NCI-H2081 (cell line): Measurements from ENCODE around the gene SH3BP4.
"Not testable (repeated sequence)": the region's sequence is repeated elsewhere in the genome, so short reads cannot be mapped to it uniquely, and the experiment has no call there.

Source experiments
- DNase-seq, 2 experiments: peaks; one replicate each; lab custom pipeline; 2025; lab: John Stamatoyannopoulos, UW

SH3BP4 gene

GRCh38 chr2:235020141-235020540, 68.3 kb downstream of the SH3BP4 start:
- DNase-seq: not testable (repeated sequence)

GRCh38 chr2:235021752-235022151, 69.9 kb downstream of the SH3BP4 start:
- no peak for DNase-seq

- no peak for DNase-seq
Measured at GRCh38 chr2:235024191-235024860, 72.5 kb downstream of the SH3BP4 start.

- no peak for DNase-seq
Measured at GRCh38 chr2:235024931-235025773, 73.3 kb downstream of the SH3BP4 start.

GRCh38 chr2:235025800-235026536, 74.2 kb downstream of the SH3BP4 start:
- DNase-seq: peak in 1 of 2 experiments; percentile 23

GRCh38 chr2:235026649-235027557, 75.1 kb downstream of the SH3BP4 start:
- peak; percentile 94 to 99 for DNase-seq

GRCh38 chr2:235027558-235028214, 75.9 kb downstream of the SH3BP4 start:
- DNase-seq: peak in 1 of 2 experiments; percentile 45

- DNase-seq: no peak
Measured at GRCh38 chr2:235028646-235029045, 76.8 kb downstream of the SH3BP4 start.

GRCh38 chr2:235029054-235029453, 77.2 kb downstream of the SH3BP4 start:
- DNase-seq: no peak

GRCh38 chr2:235030126-235030525, 78.3 kb downstream of the SH3BP4 start:
- no peak for DNase-seq

GRCh38 chr2:235030936-235031335, 79.1 kb downstream of the SH3BP4 start:
- no peak for DNase-seq

- DNase-seq: no peak
Measured at GRCh38 chr2:235031686-235032373, 80.0 kb downstream of the SH3BP4 start.

- DNase-seq: no peak
Measured at GRCh38 chr2:235032466-235032865, 80.6 kb downstream of the SH3BP4 start.

- DNase-seq: no peak
Measured at GRCh38 chr2:235032949-235033348, 81.1 kb downstream of the SH3BP4 start.

GRCh38 chr2:235034265-235035118, 82.7 kb downstream of the SH3BP4 start:
- DNase-seq: peak in 1 of 2 experiments; percentile 24

- DNase-seq: peak in 1 of 2 experiments; percentile 20
Measured at GRCh38 chr2:235037604-235038166, 85.9 kb downstream of the SH3BP4 start.

- no peak for DNase-seq
Measured at GRCh38 chr2:235041221-235041917, 89.6 kb downstream of the SH3BP4 start.

- DNase-seq: no peak
Measured at GRCh38 chr2:235041918-235042575, 90.2 kb downstream of the SH3BP4 start.
